HepG2 (cell line): ENCODE data around the gene RNF213. TPM values are rescaled to one million over a fixed set of nuclear protein-coding genes. Genes with fewer than 3 reads are reported as not detected.

Experiments used
- BCL6 ChIP-seq: IDR thresholded peaks from 2 replicates; pipeline ENCODE4 v1.6.1; 2016; ENCODE audit warnings: missing genetic modification reagents, missing compliant biosample characterization
- CREBL2 ChIP-seq: sonication (generic); formaldehyde crosslinking; IDR thresholded peaks from 2 replicates; pipeline ENCODE4 v1.8.1; 2023; ENCODE audit warnings: missing genetic modification reagents, mild to moderate bottlenecking, borderline replicate concordance
- EEA1 ChIP-seq: sonication (generic); formaldehyde crosslinking; IDR thresholded peaks from 2 replicates; pipeline ENCODE4 v1.5.1; 2020; ENCODE audit warnings: mild to moderate bottlenecking, missing genetic modification reagents, borderline replicate concordance
- GTF2F1 ChIP-seq: fragments of 150-350 bp; IDR thresholded peaks from 2 replicates; pipeline ENCODE4 v1.6.1; 2014; ENCODE audit warnings: low read length
- HNF1A ChIP-seq, 2 experiments: sonication (generic) in 1 of 2; formaldehyde crosslinking in 1 of 2; IDR thresholded peaks; 2 replicates each; pipeline versions ENCODE4 v1.4.0 to v1.6.1; 2016 to 2020; ENCODE audit warnings: borderline replicate concordance in 1 of 2, low read depth in 1 of 2, mild to moderate bottlenecking in 1 of 2, missing genetic modification reagents in 1 of 2
- HNF4G ChIP-seq, 2 experiments: sonication (generic) in 1 of 2; formaldehyde crosslinking in 1 of 2; IDR thresholded peaks; 2 replicates each; pipeline versions ENCODE4 v1.4.0 to v1.6.1; 2011 to 2020; ENCODE audit warnings: borderline replicate concordance in 2 of 2, low read depth in 2 of 2, mild to moderate bottlenecking in 2 of 2, low read length in 1 of 2, missing genetic modification reagents in 1 of 2, moderate library complexity in 1 of 2
- KMT2A ChIP-seq: sonication (generic); formaldehyde crosslinking; IDR thresholded peaks from 2 replicates; pipeline ENCODE4 v1.4.0; 2020; ENCODE audit warnings: missing genetic modification reagents
- NR2C2 ChIP-seq: sonication (generic); formaldehyde crosslinking; IDR thresholded peaks from 2 replicates; pipeline ENCODE4 v1.4.0; 2020; ENCODE audit warnings: missing genetic modification reagents, mild to moderate bottlenecking, moderate library complexity, borderline replicate concordance
- PBX2 ChIP-seq: IDR thresholded peaks from 2 replicates; pipeline ENCODE4 v1.6.1; 2016; ENCODE audit warnings: control low read depth
- RFXAP ChIP-seq: sonication (generic); formaldehyde crosslinking; IDR thresholded peaks from 2 replicates; pipeline ENCODE4 v1.4.0; 2020; ENCODE audit warnings: missing genetic modification reagents, borderline replicate concordance
- SATB2 ChIP-seq: sonication (generic); formaldehyde crosslinking; IDR thresholded peaks from 2 replicates; pipeline ENCODE4 v1.5.0; 2020; ENCODE audit warnings: missing genetic modification reagents
- SMC3 ChIP-seq: IDR thresholded peaks from 2 replicates; pipeline ENCODE4 v1.6.1; 2011; ENCODE audit warnings: low read length, improper control_type of control experiment
- TAF1 ChIP-seq: sonication (generic); formaldehyde crosslinking; IDR thresholded peaks from 2 replicates; pipeline ENCODE4 v1.4.0; 2020; ENCODE audit warnings: missing genetic modification reagents
- TMF1 ChIP-seq: sonication (generic); formaldehyde crosslinking; IDR thresholded peaks from 2 replicates; pipeline ENCODE4 v1.8.1; 2022; ENCODE audit warnings: low read depth, missing genetic modification reagents
- U2AF2 ChIP-seq: fragments of 200-400 bp; formaldehyde crosslinking; IDR thresholded peaks from 2 replicates; pipeline ENCODE4 v1.6.1; 2017; ENCODE audit warnings: low read depth, mild to moderate bottlenecking, low read length
- ZBTB34 ChIP-seq: sonication (generic); formaldehyde crosslinking; IDR thresholded peaks from 2 replicates; pipeline ENCODE4 v1.8.0; 2022; ENCODE audit warnings: mild to moderate bottlenecking, missing genetic modification reagents
- ZBTB38 ChIP-seq: sonication (generic); formaldehyde crosslinking; IDR thresholded peaks from 2 replicates; pipeline ENCODE4 v1.5.1; 2020; ENCODE audit warnings: mild to moderate bottlenecking, missing genetic modification reagents
- ZFP1 ChIP-seq: IDR thresholded peaks from 2 replicates; pipeline ENCODE4 v1.6.1; 2016
- ZFP36L1 ChIP-seq: sonication (generic); formaldehyde crosslinking; IDR thresholded peaks from 2 replicates; pipeline ENCODE4 v1.8.0; 2022; ENCODE audit warnings: mild to moderate bottlenecking, missing genetic modification reagents, moderate library complexity
- ZNF580 ChIP-seq: IDR thresholded peaks from 2 replicates; pipeline ENCODE4 v1.6.1; 2016; ENCODE audit warnings: low read depth, borderline replicate concordance
- ZNF772 ChIP-seq: sonication (generic); formaldehyde crosslinking; IDR thresholded peaks from 2 replicates; pipeline ENCODE4 v1.5.0; 2020; ENCODE audit warnings: mild to moderate bottlenecking, missing genetic modification reagents
- polyA plus RNA-seq, 8 experiments: library from polyadenylated mRNA; depleted of rRNA in 3 of 8; stranded (reverse) in 7 of 8; unstranded in 1 of 8; fragments of >200 nt; fragmentation: Illumina TruSeq in 4 of 8; extraction: Trizol in 4 of 8; gene quantifications; 2 replicates each; pipeline versions ENCODE4 v1.2.1 to v1.2.3, GENCODE V29; 2011 to 2016; ENCODE audit warnings: low read depth in 4 of 8, missing spikeins in 1 of 8, mixed read lengths in 1 of 8; ENCODE audit not compliant: insufficient read depth in 1 of 8
- total RNA-seq, 5 experiments: library from RNA; depleted of rRNA; stranded (reverse); fragments of >200 nt; fragmentation: Illumina TruSeq; extraction: Trizol; gene quantifications; 2 replicates each; pipeline ENCODE4 v1.2.3, GENCODE V29; 2016; ENCODE audit warnings: low read depth in 1 of 5

RNF213 gene
- total and polyA plus RNA-seq, 2 of the 13 experiments (the other 11 are each of a cell fraction or from before 2014, with no cell fraction given), result 38.6 to 38.7 TPM

GRCh38 chr17:80263253-80264204 lies 2.9 kb downstream of the RNF213 start (continued):
- TF ChIP-seq GTF2F1, result peak; percentile 98
- no peak for TF ChIP-seq TMF1
- peak; percentile 88 for TF ChIP-seq ZFP1 (CRISPR knock-in tag)
- no peak for TF ChIP-seq ZFP36L1 (CRISPR knock-in tag)
- peak; percentile 86 for TF ChIP-seq TAF1
- TF ChIP-seq CREBL2 (CRISPR knock-in tag), result peak; percentile 73; the same call in 1 of the 2 replicates
- peak; percentile 98 for TF ChIP-seq ZBTB38 (CRISPR knock-in tag)
- no peak for TF ChIP-seq SATB2 (CRISPR knock-in tag)
- TF ChIP-seq RFXAP (CRISPR knock-in tag), result peak; percentile 18; the same call in 1 of the 2 replicates
- no peak for TF ChIP-seq SMC3
- TF ChIP-seq HNF1A (IDR thresholded peaks at IDR 0.05; ENCODE audit: low read depth), result peak; percentile 76
- peak; percentile 89 for TF ChIP-seq HNF1A (CRISPR knock-in tag; IDR thresholded peaks at IDR 0.05; ENCODE audit: borderline replicate concordance)
- TF ChIP-seq ZBTB34 (CRISPR knock-in tag), result 0 out of 2 replicates have a peak, but pooled peaks have one; percentile 55
- TF ChIP-seq HNF4G (IDR thresholded peaks at IDR 0.05; ENCODE audit: borderline replicate concordance, low read depth, low read length), result peak; percentile 47; the same call in 1 of the 2 replicates
- no peak for TF ChIP-seq HNF4G (CRISPR knock-in tag; IDR thresholded peaks at IDR 0.05; ENCODE audit: borderline replicate concordance, low read depth)
- peak; percentile 81 for TF ChIP-seq ZNF580
- TF ChIP-seq EEA1, result peak; percentile 76; the same call in 1 of the 2 replicates
- no peak for TF ChIP-seq PBX2 (CRISPR knock-in tag)
- peak; percentile 69 for TF ChIP-seq KMT2A (CRISPR knock-in tag)
- TF ChIP-seq U2AF2, result peak; percentile 78; the same call in 1 of the 2 replicates
- TF ChIP-seq NR2C2 (CRISPR knock-in tag), result peak; percentile 30; the same call in 1 of the 2 replicates
- TF ChIP-seq BCL6 (CRISPR knock-in tag), result peak; percentile 93
- TF ChIP-seq ZNF772 (CRISPR knock-in tag), result 0 out of 2 replicates have a peak, but pooled peaks have one; percentile 13
